RPMI8226 (cell line): ENCODE data around the gene KIF24.
"Not testable (repeated sequence)": the region's sequence is repeated elsewhere in the genome, so short reads cannot be mapped to it uniquely, and the experiment has no call there.

ENCODE experiments used
- DNase-seq: peaks from one replicate; pipeline ENCODE4 v3.0.0-alpha.2; 2015

KIF24 gene

GRCh38 chr9:34365282-34365681 lies 36.2 kb upstream of the KIF24 start:
- DNase-seq, result no peak

GRCh38 chr9:34363619-34364351 lies 34.7 kb upstream of the KIF24 start:
- no peak for DNase-seq

GRCh38 chr9:34362614-34363214 lies 33.6 kb upstream of the KIF24 start:
- no peak for DNase-seq

GRCh38 chr9:34352957-34353356 lies 23.9 kb upstream of the KIF24 start:
- DNase-seq, result not testable (repeated sequence)

- DNase-seq, result not testable (repeated sequence)
Observed at GRCh38 chr9:34352122-34352652, 23.1 kb upstream of the KIF24 start.

- DNase-seq, result no peak
Observed at GRCh38 chr9:34349324-34349723, 20.3 kb upstream of the KIF24 start.

GRCh38 chr9:34347800-34348158 lies 18.7 kb upstream of the KIF24 start:
- DNase-seq, result no peak

GRCh38 chr9:34346873-34347799 lies 18.1 kb upstream of the KIF24 start:
- DNase-seq, result no peak

- DNase-seq, result no peak
Observed at GRCh38 chr9:34343605-34344004, 14.5 kb upstream of the KIF24 start.

- no peak for DNase-seq
Observed at GRCh38 chr9:34343090-34343489, 14.0 kb upstream of the KIF24 start.

- no peak for DNase-seq
Observed at GRCh38 chr9:34341659-34342295, 12.7 kb upstream of the KIF24 start.

GRCh38 chr9:34338665-34339385 lies 9.8 kb upstream of the KIF24 start:
- no peak for DNase-seq

GRCh38 chr9:34338079-34338478 lies 9.0 kb upstream of the KIF24 start:
- DNase-seq, result not testable (repeated sequence)

- no peak for DNase-seq
Observed at GRCh38 chr9:34337403-34337802, 8.3 kb upstream of the KIF24 start.

- DNase-seq, result no peak
Observed at GRCh38 chr9:34335376-34335775, 6.3 kb upstream of the KIF24 start.

GRCh38 chr9:34334916-34335315 lies 5.8 kb upstream of the KIF24 start:
- DNase-seq, result no peak

- no peak for DNase-seq
Observed at GRCh38 chr9:34334337-34334824, 5.3 kb upstream of the KIF24 start.

GRCh38 chr9:34333836-34334235 lies 4.8 kb upstream of the KIF24 start:
- DNase-seq, result no peak

- DNase-seq, result peak; percentile 44
Observed at GRCh38 chr9:34332076-34332964, 3.3 kb upstream of the KIF24 start.

- no peak for DNase-seq
Observed at GRCh38 chr9:34331196-34331595, 2.1 kb upstream of the KIF24 start.

GRCh38 chr9:34328500-34328986 lies 525 bp downstream of the KIF24 start:
- peak; percentile 7 for DNase-seq
